ENCODE measurements around the gene HNF1B. TPM values are rescaled to one million over a fixed set of nuclear protein-coding genes. Genes with fewer than 3 reads are reported as not detected.

The HNF1B gene
- total and polyA plus RNA-seq, 10 of the 15 experiments (the other 5 are each of a cell fraction or from before 2014, with no cell fraction given), result 0.51 to 12.7 (median 1.9) TPM

DNA sequence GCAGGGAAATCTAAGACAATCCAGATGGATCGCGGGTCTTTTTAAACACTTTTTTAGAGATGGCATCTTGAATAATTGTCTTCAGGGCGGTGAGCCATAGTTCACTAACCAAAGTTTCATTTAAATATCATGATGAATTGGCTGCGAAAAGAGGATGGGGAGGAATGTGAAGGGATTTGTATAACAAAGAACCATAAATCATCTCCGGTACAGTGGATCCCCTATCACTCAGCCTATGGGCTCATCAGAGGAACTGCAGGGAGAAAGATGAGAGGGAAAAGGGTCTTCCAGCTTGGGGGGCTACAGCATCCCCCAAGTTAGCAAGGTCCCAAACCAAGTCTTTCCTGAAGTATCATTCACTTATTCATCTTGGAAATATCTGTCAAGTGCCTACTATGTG is 84.9 kb downstream of the HNF1B start:
- H3K4me1 ChIP-seq (ENCODE audit: control insufficient read depth, insufficient read depth, low read length), result no peaks in the 10 kb centered on the region
- ChIA-PET CTCF (interaction anchor here (2.4 kb wide), 1 partner anchor 10 kb away, joined by 11 read pairs; no protein-coding TSS in a partner anchor), SMC1A (ENCODE audit: uncharacterized antibody, unreplicated experiment) (interaction anchor here (1.2 to 2.6 kb wide), 5 partner anchors 8 to 160 kb away, joined by 3 to 6 read pairs (median 3); no protein-coding TSS in a partner anchor), RAD21 (ENCODE audit: unreplicated experiment) (interaction anchor here (0.7 kb wide), 1 partner anchor 11 kb away, joined by 3 read pairs; no protein-coding TSS in a partner anchor), POLR2A (no interaction called here)
- BruUV-seq (replicated peaks), result no TSS peak
- DNase-seq (ENCODE audit: low read depth, low spot score), result no peak
- no peak overlapping the region for H3K4me3 ChIP-seq
- no peaks in the 10 kb centered on the region; a peak in 1 of 4 replicates for H3K27me3 ChIP-seq (replicated peaks in 1 of 2; ENCODE audit: control insufficient read depth in 2 of 2, insufficient read depth in 2 of 2, low read length in 1 of 2)
- ATAC-seq, result no peak
- no peaks in the 10 kb centered on the region for H3K9me3 ChIP-seq (replicated peaks; ENCODE audit: control insufficient read depth, insufficient read depth, low read length)
- H2AFZ ChIP-seq (ENCODE audit: control insufficient read depth, low read depth, low read length), result no peak overlapping the region
- no peak overlapping the region for H3K9ac ChIP-seq (ENCODE audit: control insufficient read depth, insufficient read depth, low read length)
- no peak overlapping the region for H3K4me2 ChIP-seq (ENCODE audit: control insufficient read depth, insufficient read depth)
- H4K20me1 ChIP-seq (ENCODE audit: control insufficient read depth, insufficient read depth), result no peaks in the 10 kb centered on the region
- intact Hi-C loops (cut with micrococcal nuclease; ENCODE audit: unreplicated experiment), result no loop called here
- in situ Hi-C loops (cut with MboI), result no loop called here
- 80% methylated on average over 5 of the region's 5 CpGs for WGBS (ENCODE audit: insufficient coverage, insufficient replicate concordance, low lambda C conversion rate, missing lambda C conversion rate)
- no peaks in the 10 kb centered on the region for H3K36me3 ChIP-seq (ENCODE audit: control insufficient read depth in 2 of 2, insufficient read depth in 2 of 2, low read length in 1 of 2)
- H3K79me2 ChIP-seq (ENCODE audit: control insufficient read depth, insufficient read depth, low read length), result no peaks in the 10 kb centered on the region
- no peak overlapping the region for H3K27ac ChIP-seq (ENCODE audit: control insufficient read depth, insufficient read depth)
- FAIRE-seq, result no peak
- TF ChIP-seq NRF1 (conservative IDR thresholded peaks at IDR 0.05; ENCODE audit: low read depth, low read length), result no peak
- TF ChIP-seq SMARCA5 (IDR thresholded peaks at IDR 0.05), result no peak
- no peak for TF ChIP-seq NKRF (conservative IDR thresholded peaks at IDR 0.05)
- no peak for TF ChIP-seq JUND (IDR thresholded peaks at IDR 0.05; ENCODE audit: low read depth, low read length)
- no peak for TF ChIP-seq TAF1 (IDR thresholded peaks at IDR 0.05; ENCODE audit: borderline replicate concordance, low read depth, low read length)
- TF ChIP-seq, protein P1, sequence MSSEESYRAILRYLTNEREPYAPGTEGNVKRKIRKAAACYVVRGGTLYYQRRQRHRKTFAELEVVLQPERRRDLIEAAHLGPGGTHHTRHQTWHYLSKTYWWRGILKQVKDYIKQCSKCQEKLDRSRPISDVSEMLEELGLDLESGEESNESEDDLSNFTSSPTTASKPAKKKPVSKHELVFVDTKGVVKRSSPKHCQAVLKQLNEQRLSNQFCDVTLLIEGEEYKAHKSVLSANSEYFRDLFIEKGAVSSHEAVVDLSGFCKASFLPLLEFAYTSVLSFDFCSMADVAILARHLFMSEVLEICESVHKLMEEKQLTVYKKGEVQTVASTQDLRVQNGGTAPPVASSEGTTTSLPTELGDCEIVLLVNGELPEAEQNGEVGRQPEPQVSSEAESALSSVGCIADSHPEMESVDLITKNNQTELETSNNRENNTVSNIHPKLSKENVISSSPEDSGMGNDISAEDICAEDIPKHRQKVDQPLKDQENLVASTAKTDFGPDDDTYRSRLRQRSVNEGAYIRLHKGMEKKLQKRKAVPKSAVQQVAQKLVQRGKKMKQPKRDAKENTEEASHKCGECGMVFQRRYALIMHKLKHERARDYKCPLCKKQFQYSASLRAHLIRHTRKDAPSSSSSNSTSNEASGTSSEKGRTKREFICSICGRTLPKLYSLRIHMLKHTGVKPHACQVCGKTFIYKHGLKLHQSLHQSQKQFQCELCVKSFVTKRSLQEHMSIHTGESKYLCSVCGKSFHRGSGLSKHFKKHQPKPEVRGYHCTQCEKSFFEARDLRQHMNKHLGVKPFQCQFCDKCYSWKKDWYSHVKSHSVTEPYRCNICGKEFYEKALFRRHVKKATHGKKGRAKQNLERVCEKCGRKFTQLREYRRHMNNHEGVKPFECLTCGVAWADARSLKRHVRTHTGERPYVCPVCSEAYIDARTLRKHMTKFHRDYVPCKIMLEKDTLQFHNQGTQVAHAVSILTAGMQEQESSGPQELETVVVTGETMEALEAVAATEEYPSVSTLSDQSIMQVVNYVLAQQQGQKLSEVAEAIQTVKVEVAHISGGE (CRISPR knock-in tag; IDR thresholded peaks at IDR 0.05), result no peak
- TF ChIP-seq, protein P2, sequence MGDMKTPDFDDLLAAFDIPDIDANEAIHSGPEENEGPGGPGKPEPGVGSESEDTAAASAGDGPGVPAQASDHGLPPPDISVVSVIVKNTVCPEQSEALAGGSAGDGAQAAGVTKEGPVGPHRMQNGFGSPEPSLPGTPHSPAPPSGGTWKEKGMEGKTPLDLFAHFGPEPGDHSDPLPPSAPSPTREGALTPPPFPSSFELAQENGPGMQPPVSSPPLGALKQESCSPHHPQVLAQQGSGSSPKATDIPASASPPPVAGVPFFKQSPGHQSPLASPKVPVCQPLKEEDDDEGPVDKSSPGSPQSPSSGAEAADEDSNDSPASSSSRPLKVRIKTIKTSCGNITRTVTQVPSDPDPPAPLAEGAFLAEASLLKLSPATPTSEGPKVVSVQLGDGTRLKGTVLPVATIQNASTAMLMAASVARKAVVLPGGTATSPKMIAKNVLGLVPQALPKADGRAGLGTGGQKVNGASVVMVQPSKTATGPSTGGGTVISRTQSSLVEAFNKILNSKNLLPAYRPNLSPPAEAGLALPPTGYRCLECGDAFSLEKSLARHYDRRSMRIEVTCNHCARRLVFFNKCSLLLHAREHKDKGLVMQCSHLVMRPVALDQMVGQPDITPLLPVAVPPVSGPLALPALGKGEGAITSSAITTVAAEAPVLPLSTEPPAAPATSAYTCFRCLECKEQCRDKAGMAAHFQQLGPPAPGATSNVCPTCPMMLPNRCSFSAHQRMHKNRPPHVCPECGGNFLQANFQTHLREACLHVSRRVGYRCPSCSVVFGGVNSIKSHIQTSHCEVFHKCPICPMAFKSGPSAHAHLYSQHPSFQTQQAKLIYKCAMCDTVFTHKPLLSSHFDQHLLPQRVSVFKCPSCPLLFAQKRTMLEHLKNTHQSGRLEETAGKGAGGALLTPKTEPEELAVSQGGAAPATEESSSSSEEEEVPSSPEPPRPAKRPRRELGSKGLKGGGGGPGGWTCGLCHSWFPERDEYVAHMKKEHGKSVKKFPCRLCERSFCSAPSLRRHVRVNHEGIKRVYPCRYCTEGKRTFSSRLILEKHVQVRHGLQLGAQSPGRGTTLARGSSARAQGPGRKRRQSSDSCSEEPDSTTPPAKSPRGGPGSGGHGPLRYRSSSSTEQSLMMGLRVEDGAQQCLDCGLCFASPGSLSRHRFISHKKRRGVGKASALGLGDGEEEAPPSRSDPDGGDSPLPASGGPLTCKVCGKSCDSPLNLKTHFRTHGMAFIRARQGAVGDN (IDR thresholded peaks at IDR 0.05), result no peak
- no peak for TF ChIP-seq ZNF207 (IDR thresholded peaks at IDR 0.05; ENCODE audit: borderline replicate concordance)
- TF ChIP-seq TBL1XR1 (IDR thresholded peaks at IDR 0.05; ENCODE audit: low read depth, low read length), result no peak
- TF ChIP-seq RAD21 (IDR thresholded peaks at IDR 0.05; ENCODE audit: insufficient read depth, low read depth, low read length), result no peak
- TF ChIP-seq GABPA (IDR thresholded peaks at IDR 0.05; ENCODE audit: low read depth), result no peak
- TF ChIP-seq SREBF1 (IDR thresholded peaks at IDR 0.05; ENCODE audit: low read length), result no peak
- TF ChIP-seq, protein P3, sequence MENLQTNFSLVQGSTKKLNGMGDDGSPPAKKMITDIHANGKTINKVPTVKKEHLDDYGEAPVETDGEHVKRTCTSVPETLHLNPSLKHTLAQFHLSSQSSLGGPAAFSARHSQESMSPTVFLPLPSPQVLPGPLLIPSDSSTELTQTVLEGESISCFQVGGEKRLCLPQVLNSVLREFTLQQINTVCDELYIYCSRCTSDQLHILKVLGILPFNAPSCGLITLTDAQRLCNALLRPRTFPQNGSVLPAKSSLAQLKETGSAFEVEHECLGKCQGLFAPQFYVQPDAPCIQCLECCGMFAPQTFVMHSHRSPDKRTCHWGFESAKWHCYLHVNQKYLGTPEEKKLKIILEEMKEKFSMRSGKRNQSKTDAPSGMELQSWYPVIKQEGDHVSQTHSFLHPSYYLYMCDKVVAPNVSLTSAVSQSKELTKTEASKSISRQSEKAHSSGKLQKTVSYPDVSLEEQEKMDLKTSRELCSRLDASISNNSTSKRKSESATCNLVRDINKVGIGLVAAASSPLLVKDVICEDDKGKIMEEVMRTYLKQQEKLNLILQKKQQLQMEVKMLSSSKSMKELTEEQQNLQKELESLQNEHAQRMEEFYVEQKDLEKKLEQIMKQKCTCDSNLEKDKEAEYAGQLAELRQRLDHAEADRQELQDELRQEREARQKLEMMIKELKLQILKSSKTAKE (IDR thresholded peaks at IDR 0.05; ENCODE audit: low read depth, poor library complexity, severe bottlenecking), result no peak
